ENCODE results near the gene TIAM1.

DNA sequence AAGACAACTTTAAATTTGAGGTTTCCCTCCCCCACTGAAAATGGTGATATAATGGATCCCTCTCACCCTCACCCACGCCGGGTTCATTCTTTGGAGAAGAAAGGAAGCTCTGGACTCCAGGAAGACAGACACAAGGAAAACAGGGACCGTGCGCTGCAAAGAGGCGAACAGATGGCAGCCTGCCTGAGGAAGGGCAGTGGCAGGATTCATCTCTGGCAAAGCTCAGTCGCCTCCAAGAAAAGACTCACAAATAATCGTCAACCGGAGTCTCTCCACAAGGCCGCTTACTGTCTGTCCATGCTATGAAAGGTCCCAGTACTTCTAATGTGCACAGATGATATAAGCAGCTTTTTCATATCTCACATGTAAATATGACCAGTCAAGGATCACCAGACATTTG is 110.3 kb downstream of the TIAM1 start:
- TF ChIP-seq, protein P1, sequence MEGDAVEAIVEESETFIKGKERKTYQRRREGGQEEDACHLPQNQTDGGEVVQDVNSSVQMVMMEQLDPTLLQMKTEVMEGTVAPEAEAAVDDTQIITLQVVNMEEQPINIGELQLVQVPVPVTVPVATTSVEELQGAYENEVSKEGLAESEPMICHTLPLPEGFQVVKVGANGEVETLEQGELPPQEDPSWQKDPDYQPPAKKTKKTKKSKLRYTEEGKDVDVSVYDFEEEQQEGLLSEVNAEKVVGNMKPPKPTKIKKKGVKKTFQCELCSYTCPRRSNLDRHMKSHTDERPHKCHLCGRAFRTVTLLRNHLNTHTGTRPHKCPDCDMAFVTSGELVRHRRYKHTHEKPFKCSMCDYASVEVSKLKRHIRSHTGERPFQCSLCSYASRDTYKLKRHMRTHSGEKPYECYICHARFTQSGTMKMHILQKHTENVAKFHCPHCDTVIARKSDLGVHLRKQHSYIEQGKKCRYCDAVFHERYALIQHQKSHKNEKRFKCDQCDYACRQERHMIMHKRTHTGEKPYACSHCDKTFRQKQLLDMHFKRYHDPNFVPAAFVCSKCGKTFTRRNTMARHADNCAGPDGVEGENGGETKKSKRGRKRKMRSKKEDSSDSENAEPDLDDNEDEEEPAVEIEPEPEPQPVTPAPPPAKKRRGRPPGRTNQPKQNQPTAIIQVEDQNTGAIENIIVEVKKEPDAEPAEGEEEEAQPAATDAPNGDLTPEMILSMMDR (IDR thresholded peaks at IDR 0.05), result no peak
- no peak for TF ChIP-seq ZFX (IDR thresholded peaks at IDR 0.05; ENCODE audit: borderline replicate concordance)
